PC-3 (cell line): ENCODE measurements around the gene KLHL14. TPM values are rescaled to one million over a fixed set of nuclear protein-coding genes. Genes with fewer than 3 reads are reported as not detected.

Experiments used
- ATAC-seq: fragments of 200-7000 bp; cut with Tn5 transposase; 2 replicates; pipeline ENCODE4 v1.9.1; 2020; ENCODE audit warnings: mild to moderate bottlenecking, moderate library complexity
- BruUV-seq: library from RNA; stranded (reverse); fragments of 400-500 nt; replicated peaks from 2 replicates; lab custom pipeline; 2021; lab: Mats Ljungman, UMichigan
- CTCF ChIA-PET: fragments of 300-600 bp; sonication (Branson Sonifier 250); formaldehyde crosslinking; loops from one replicate; lab custom pipeline; 2022; ENCODE audit warnings: antibody characterized with exemption; lab: Charles Lee
- POLR2A ChIA-PET: fragments of 300-600 bp; sonication (Branson Sonifier 250); formaldehyde crosslinking; loops from one replicate; lab custom pipeline; 2022; ENCODE audit warnings: antibody characterized with exemption; ENCODE audit not compliant: unreplicated experiment; lab: Charles Lee
- DNase-seq: peaks from one replicate; pipeline ENCODE4 v3.0.0-alpha.2; 2015
- H2AFZ ChIP-seq: fragments of 300-600 bp; sonication (generic); 2 replicates; pipeline ENCODE4 v1.6.0; 2016; ENCODE audit warnings: antibody characterized with exemption, low read length
- H3F3A ChIP-seq: fragments of 300-600 bp; sonication (generic); one replicate; pipeline ENCODE4 v1.6.0; 2017; ENCODE audit warnings: antibody characterized with exemption, low read length, control low read depth, mild to moderate bottlenecking; ENCODE audit not compliant: unreplicated experiment
- H3K27ac ChIP-seq: fragments of 300-600 bp; sonication (generic); 2 replicates; pipeline ENCODE4 v1.5.1; 2016; ENCODE audit warnings: mild to moderate bottlenecking, low read length
- H3K27me3 ChIP-seq: fragments of 300-600 bp; sonication (generic); 2 replicates; pipeline ENCODE4 v1.6.1; 2016; ENCODE audit warnings: low read length, mixed read lengths
- H3K36me3 ChIP-seq: fragments of 300-600 bp; sonication (generic); 2 replicates; pipeline ENCODE4 v1.6.1; 2016; ENCODE audit warnings: low read depth, mixed run types, low read length, mixed read lengths
- H3K4me1 ChIP-seq: fragments of 300-600 bp; sonication (generic); 2 replicates; pipeline ENCODE4 v1.5.1; 2016; ENCODE audit warnings: low read length; ENCODE audit not compliant: insufficient read depth
- H3K4me2 ChIP-seq: fragments of 300-600 bp; sonication (generic); 2 replicates; pipeline ENCODE4 v1.6.0; 2016; ENCODE audit warnings: low read length
- H3K4me3 ChIP-seq: fragments of 300-600 bp; sonication (generic); 2 replicates; pipeline ENCODE4 v1.5.1; 2016; ENCODE audit warnings: mild to moderate bottlenecking, low read length, mixed read lengths
- H3K79me2 ChIP-seq: fragments of 300-600 bp; sonication (generic); 2 replicates; pipeline ENCODE4 v1.6.1; 2017; ENCODE audit warnings: low read length, mixed read lengths
- H3K9ac ChIP-seq: fragments of 300-600 bp; sonication (generic); 2 replicates; pipeline ENCODE4 v1.6.0; 2016; ENCODE audit warnings: mild to moderate bottlenecking, low read length
- H3K9me2 ChIP-seq: fragments of 300-600 bp; sonication (generic); replicated peaks from 2 replicates; pipeline ENCODE4 v1.6.1; 2016; ENCODE audit warnings: mixed run types, low read length, mixed read lengths
- H3K9me3 ChIP-seq: fragments of 300-600 bp; sonication (generic); 2 replicates; pipeline ENCODE4 v1.6.1; 2016; ENCODE audit warnings: low read length, mixed read lengths
- H4K20me1 ChIP-seq: fragments of 300-600 bp; sonication (generic); 2 replicates; pipeline ENCODE4 v1.6.1; 2016; ENCODE audit warnings: low read length, mixed read lengths
- EZH2 ChIP-seq: fragments of 300-600 bp; sonication (generic); IDR thresholded peaks from one replicate; pipeline ENCODE4 v1.6.1; 2017; ENCODE audit warnings: antibody characterized with exemption, mild to moderate bottlenecking, low read length; ENCODE audit not compliant: unreplicated experiment
- EZH2phosphoT487 ChIP-seq: fragments of 300-600 bp; sonication (generic); IDR thresholded peaks from 2 replicates; pipeline ENCODE4 v1.6.1; 2018; ENCODE audit warnings: mild to moderate bottlenecking, antibody characterized with exemption, low read length, borderline replicate concordance
- intact Hi-C: fragments of 100-400 bp; cut with micrococcal nuclease; formaldehyde crosslinking; loops from 2 replicates; pipeline ENCODE4 v1.9.0; 2023
- total RNA-seq: library from RNA; depleted of rRNA; stranded (reverse); fragments of >200 nt; gene quantifications from 2 replicates; pipeline ENCODE4 v1.2.3, GENCODE V29; 2014
- TF ChIP-seq, protein P1 (sequence below): fragments of 300-600 bp; sonication (generic); conservative IDR thresholded peaks from 2 replicates; pipeline ENCODE4 v1.5.1; 2017; ENCODE audit warnings: antibody characterized with exemption, low read depth, mild to moderate bottlenecking, low read length

KLHL14 gene
- total RNA-seq, 1 experiment from 2014 or later = not detected

DNA sequence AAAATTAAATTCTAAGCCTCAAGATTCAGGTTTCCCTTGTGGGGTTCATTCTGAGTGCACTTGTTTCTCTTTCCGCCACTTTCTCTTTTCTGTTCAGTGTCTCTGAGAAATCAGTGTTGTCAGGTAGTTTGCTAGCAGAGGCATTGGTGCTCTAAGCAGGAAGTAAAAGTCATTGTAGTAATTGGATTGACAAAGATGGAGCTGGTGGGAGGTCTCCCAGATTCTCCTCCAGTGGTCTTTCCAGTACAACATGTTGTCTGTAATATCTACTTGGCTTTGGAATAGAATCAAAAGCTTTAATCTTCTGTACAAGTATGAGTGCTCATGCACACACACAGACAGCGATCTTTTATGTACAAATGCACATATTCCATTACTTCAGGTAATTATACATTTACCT lies 135.6 kb downstream of the KLHL14 start:
- DNase-seq (no peak), ATAC-seq (no peak)
- no peaks in the 10 kb centered on the region for H4K20me1 ChIP-seq
- H3K9ac ChIP-seq = no peak overlapping the region
- POLR2A ChIA-PET = no interaction called here
- H3K4me2 ChIP-seq = no peak overlapping the region
- H3K4me1 ChIP-seq = no peaks in the 10 kb centered on the region
- intact Hi-C loops = no loop called here
- TF ChIP-seq EZH2phosphoT487 (no peak), EZH2 (no peak)
- TF ChIP-seq, protein P1, sequence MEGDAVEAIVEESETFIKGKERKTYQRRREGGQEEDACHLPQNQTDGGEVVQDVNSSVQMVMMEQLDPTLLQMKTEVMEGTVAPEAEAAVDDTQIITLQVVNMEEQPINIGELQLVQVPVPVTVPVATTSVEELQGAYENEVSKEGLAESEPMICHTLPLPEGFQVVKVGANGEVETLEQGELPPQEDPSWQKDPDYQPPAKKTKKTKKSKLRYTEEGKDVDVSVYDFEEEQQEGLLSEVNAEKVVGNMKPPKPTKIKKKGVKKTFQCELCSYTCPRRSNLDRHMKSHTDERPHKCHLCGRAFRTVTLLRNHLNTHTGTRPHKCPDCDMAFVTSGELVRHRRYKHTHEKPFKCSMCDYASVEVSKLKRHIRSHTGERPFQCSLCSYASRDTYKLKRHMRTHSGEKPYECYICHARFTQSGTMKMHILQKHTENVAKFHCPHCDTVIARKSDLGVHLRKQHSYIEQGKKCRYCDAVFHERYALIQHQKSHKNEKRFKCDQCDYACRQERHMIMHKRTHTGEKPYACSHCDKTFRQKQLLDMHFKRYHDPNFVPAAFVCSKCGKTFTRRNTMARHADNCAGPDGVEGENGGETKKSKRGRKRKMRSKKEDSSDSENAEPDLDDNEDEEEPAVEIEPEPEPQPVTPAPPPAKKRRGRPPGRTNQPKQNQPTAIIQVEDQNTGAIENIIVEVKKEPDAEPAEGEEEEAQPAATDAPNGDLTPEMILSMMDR = no peak
- H3K4me3 ChIP-seq = no peak overlapping the region
- CTCF ChIA-PET = no interaction called here
- H3F3A ChIP-seq = no peaks in the 10 kb centered on the region
- H3K27ac ChIP-seq = no peak overlapping the region
- no peaks in the 10 kb centered on the region for H3K27me3 ChIP-seq
- H3K36me3 ChIP-seq = no peaks in the 10 kb centered on the region
- H3K9me2 ChIP-seq = no peaks in the 10 kb centered on the region
- BruUV-seq = no TSS peak
- H2AFZ ChIP-seq = no peak overlapping the region
- H3K9me3 ChIP-seq = no peaks in the 10 kb centered on the region
- H3K79me2 ChIP-seq = no peaks in the 10 kb centered on the region

DNA sequence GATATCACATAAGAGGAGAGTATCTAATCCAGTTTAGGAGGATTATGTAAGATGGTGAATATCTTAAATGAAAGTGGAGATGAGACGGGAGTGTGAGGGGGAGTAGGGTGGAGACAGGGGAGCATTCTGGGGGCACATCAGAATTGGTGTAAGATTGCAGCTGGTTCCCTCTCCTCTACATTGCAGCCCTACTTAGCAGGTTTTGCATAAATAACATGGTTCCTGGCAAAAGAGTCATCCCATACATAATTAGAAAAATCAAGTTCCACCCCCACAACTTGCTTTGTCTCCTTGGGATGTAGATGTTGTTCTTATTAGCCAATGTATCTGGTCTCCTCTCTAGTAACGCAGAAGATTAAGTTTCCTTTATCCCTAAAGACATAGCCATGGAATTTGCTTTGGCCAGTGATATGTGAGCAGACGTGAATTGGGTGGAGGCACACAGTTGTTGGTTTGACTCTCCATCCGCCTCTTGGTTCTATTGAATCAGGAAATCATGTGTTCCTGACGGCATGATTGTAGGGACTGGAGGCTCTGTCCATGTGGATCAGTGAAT lies 137.9 kb downstream of the KLHL14 start:
- H3K79me2 ChIP-seq = no peaks in the 10 kb centered on the region
- no peaks in the 10 kb centered on the region for H4K20me1 ChIP-seq
- no peaks in the 10 kb centered on the region for H3F3A ChIP-seq
- no peak overlapping the region for H3K9ac ChIP-seq
- no peak overlapping the region for H3K4me3 ChIP-seq
- ATAC-seq (no peak), DNase-seq (no peak)
- no peak overlapping the region for H3K27ac ChIP-seq
- no peak overlapping the region for H3K4me2 ChIP-seq
- intact Hi-C loops = no loop called here
- H2AFZ ChIP-seq = no peak overlapping the region
- H3K9me3 ChIP-seq = no peaks in the 10 kb centered on the region
- CTCF ChIA-PET = no interaction called here
- no peaks in the 10 kb centered on the region for H3K27me3 ChIP-seq
- BruUV-seq = no TSS peak
- POLR2A ChIA-PET = no interaction called here
- no peaks in the 10 kb centered on the region for H3K9me2 ChIP-seq
- no peaks in the 10 kb centered on the region for H3K4me1 ChIP-seq
- TF ChIP-seq, protein P1 = no peak
- TF ChIP-seq EZH2 = no peak
- TF ChIP-seq EZH2phosphoT487 = no peak
- H3K36me3 ChIP-seq = no peaks in the 10 kb centered on the region

DNA sequence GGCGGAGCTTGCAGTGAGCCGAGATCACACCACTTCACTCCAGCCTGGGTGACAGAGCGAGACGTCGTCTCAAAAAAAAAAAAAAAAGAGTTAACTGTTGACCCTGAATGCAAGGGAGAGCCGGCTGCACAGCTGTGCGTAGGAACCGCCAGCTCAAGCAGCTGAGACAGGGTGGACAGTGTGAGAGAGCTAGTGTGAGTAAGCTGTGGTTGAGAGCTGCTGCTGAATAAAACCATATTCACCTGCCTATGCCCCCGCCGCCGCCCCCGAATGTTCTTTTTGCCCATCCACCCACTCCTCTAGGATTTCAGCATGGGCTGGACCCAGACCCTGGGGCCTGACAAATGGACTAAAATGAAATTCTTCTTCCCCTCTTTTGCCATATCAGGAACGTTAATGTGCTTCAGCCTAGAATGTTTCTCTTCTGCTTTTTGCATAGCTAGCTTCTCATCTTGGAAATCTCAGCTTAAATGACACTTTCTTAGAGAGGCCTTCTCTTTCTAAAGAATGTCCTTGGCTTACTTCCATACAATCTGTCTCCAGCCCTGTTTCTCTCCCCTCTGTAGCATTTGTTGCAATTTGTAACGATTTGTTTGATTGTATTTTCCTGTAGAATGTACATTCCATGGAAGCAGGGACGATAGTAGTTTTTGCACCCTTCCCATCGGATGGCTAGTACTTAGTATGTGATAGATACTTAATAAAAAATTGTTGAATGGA lies 142.7 kb downstream of the KLHL14 start:
- no peaks in the 10 kb centered on the region for H4K20me1 ChIP-seq
- intact Hi-C loops = no loop called here
- no peaks in the 10 kb centered on the region for H3F3A ChIP-seq
- DNase-seq (no peak), ATAC-seq (no peak)
- no peaks in the 10 kb centered on the region for H3K79me2 ChIP-seq
- TF ChIP-seq EZH2phosphoT487 = no peak
- TF ChIP-seq, protein P1 = no peak
- TF ChIP-seq EZH2 = no peak
- H3K4me1 ChIP-seq = no peaks in the 10 kb centered on the region
- no peaks in the 10 kb centered on the region for H3K9me2 ChIP-seq
- no peak overlapping the region for H3K4me2 ChIP-seq
- H3K27ac ChIP-seq = no peak overlapping the region
- H3K9me3 ChIP-seq = no peaks in the 10 kb centered on the region
- POLR2A ChIA-PET = no interaction called here
- CTCF ChIA-PET = no interaction called here
- BruUV-seq = no TSS peak
- H3K9ac ChIP-seq = no peak overlapping the region
- no peaks in the 10 kb centered on the region for H3K27me3 ChIP-seq
- no peak overlapping the region for H3K4me3 ChIP-seq
- no peak overlapping the region for H2AFZ ChIP-seq
- no peaks in the 10 kb centered on the region for H3K36me3 ChIP-seq
